GM18498 (cell line): Measurements from ENCODE around the gene SRGAP3.

Experiments used
- ATAC-seq: cut with Tn5 transposase; IDR thresholded peaks from one replicate; pipeline ENCODE4 v1.9.1; 2021; ENCODE audit warnings: mild to moderate bottlenecking, moderate library complexity; ENCODE audit not compliant: unreplicated experiment

Gene SRGAP3

DNA sequence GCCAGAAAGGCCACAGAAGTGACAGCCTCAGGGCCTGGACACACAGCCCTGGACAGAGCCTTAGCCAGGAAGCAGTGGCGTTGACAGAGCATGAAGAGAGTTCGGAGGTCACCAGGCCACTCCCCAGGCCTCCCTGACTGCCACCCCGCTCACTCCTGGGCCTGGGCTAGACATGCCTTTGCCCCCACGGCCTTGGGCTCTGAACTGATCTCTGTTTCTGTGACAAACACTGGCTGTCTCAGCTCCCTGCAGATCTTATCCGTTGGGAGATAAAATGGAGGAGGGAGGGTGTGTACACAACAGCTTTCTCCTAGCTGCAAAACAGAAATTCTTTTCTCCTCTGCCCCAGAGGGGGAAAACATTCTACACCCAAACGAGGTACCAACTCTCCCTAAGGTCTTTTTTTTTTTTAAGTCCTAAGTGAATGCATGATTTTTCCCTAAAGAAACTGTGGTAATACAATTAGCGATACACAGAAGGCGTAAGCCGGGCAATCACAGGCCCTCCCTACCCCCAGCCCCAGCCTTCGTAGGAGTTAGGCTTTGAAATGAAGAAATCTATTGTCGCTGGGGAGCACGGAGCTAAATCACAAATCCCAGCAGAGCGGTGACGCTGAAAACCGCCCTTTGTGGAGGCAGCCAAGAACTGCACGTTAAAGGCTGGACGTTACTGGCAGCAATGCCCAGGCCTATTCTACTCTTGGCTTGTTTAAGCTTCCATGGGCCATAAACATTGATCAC lies 45.0 kb downstream of the SRGAP3 start:
- no peak for ATAC-seq

DNA sequence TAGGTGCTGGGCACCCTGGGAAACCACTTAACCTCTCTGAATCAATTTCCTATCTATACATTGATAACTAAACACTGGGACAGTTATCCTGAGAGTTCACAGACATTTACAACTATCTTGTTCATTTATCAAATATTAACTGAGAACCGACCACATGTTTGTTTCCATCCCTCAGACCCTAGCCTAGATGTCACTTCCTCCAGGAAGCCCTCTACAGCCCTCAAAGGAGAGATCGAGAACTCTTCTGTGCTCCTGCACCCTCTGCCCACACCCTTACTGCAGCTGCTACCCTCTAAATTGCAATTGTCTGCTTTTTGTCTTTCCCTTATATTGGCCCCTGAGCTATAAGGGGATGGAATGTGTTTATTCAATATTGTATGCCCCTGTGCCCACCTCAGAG lies 46.1 kb downstream of the SRGAP3 start:
- no peak for ATAC-seq

- ATAC-seq: no peak
Observed at GRCh38 chr3:9202546-9202945, 46.9 kb downstream of the SRGAP3 start.

- no peak for ATAC-seq
Observed at GRCh38 chr3:9201955-9202354, 47.5 kb downstream of the SRGAP3 start.

DNA sequence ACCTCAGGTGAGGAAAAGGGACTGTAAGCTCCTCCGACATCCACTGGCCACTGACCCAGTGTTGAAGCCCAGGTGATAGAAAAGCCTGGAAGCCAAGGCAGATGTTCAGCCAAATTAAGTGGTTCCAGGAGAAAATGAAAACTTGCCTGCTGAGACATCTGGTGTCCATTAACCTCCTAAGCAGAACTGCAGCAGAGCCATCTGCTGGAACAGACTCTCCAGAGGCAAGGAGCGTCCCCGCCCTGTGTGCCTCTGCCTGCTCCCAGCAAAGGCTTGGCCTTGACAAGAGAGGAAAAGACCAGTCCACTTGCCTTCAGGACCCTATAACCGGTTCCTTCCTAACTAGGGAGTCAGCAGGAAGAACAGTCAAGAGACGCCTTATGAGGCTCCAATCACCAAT lies 48.2 kb downstream of the SRGAP3 start:
- no peak for ATAC-seq

GRCh38 chr3:9199775-9200174 lies 49.7 kb downstream of the SRGAP3 start:
- no peak for ATAC-seq

GRCh38 chr3:9198899-9199335 lies 50.5 kb downstream of the SRGAP3 start:
- no peak for ATAC-seq

GRCh38 chr3:9198261-9198660 lies 51.2 kb downstream of the SRGAP3 start:
- ATAC-seq: no peak

DNA sequence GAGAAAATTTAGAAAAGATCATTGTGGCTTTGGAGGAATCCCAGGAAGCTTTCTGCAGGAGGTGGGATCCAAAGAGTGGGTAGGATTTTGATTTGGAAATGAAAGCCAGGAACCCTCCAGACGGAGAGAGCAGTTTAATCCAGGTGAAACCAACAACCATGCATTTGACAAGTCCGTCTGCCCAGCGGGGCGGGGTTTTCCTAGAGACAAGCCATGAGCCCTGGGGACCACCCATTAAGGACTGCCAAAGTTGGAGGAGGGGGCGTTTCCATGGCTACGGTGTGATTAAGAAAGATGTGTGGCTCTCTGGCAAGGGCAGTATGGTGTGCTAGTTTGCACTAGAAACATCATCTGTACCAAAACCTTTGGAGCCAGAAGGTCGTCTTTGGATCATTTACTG lies 53.4 kb downstream of the SRGAP3 start:
- no peak for ATAC-seq

DNA sequence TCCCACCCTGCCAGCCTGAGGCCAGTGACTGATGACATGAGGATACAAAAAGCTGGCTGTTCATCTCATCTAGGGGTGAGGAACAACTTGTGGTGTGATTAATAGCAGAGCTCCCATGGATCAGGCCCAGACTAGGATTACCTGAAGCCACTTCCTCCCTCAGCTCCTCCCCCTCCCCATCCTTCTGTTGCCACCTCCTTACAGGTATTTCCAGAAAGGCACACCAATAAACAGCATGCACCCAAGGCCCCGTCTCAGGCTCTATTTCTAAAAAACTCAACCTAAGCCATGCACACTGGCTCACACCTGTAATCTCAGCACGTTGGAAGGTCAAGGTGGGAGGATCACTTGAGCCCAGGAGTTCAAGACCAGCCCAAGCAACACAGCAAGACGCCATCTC lies 54.1 kb downstream of the SRGAP3 start:
- ATAC-seq: no peak

- ATAC-seq: no peak
Observed at GRCh38 chr3:9194509-9195184, 54.8 kb downstream of the SRGAP3 start.

DNA sequence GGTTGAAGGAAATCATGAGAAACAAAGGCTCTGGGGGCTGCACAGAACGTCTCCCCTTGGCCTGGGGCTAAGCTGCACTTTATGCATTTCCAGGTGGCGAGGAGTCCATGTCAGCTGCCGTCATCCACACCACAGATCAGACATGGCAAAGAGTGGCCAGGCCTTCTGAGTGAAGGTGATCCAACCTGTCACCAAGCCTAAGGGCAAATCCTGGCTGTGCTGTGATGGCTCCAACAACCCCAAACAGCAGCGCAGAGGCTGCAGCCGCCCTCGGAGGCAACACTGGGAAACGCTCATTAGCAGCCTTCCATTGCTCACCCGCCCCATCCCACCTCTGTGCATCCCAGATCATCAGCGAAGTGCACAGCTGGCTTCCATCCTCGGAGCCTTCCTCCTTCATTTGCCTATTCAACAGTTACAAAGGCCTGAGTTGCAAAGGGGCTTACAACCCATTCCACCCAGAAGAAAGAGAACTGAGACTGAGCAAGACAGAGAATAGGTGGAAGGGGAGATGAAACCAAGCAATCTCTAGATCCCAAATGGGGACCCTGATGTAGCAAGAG lies 55.7 kb downstream of the SRGAP3 start:
- ATAC-seq: no peak

- ATAC-seq: no peak
Observed at GRCh38 chr3:9193211-9193610, 56.2 kb downstream of the SRGAP3 start.

- ATAC-seq: no peak
Observed at GRCh38 chr3:9192248-9193025, 57.0 kb downstream of the SRGAP3 start.

DNA sequence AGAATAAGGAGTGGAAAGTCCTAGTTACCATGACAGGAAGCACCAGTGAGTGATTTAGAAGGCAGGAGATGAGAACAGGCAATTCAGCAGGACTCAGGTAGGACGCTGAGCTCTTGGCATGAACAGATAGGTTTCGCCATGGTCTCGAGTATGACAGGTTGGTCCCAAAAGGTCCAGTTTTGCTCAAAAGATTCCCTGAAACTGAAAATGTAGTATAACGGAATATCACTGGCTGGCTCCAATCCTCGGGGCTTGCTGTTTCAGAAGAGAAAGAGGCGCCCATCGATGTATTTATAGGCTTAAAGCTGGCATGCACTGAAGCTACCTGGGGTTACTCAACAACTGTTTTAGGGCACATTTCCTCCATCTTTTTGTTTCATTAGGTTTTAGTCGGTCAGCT lies 59.2 kb downstream of the SRGAP3 start:
- ATAC-seq: no peak

DNA sequence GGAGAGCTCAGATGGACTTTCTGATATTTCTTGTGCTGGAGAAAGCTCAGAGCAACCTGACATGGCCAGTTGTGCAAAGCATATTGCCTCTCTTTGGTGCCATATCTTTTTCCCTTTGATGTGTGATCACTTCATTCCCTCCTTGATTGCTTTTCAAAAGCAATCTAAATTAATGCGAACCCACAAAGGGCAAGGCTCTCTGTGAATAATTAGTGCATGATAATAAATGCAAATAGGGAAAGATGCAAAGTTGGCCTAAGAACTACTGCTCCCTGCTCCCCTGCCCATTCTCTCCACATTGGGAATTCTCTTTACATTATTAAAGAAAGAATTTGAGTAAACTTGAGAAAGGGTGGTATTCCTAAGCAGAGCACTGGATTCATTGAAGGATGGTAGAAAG lies 60.9 kb downstream of the SRGAP3 start:
- no peak for ATAC-seq

DNA sequence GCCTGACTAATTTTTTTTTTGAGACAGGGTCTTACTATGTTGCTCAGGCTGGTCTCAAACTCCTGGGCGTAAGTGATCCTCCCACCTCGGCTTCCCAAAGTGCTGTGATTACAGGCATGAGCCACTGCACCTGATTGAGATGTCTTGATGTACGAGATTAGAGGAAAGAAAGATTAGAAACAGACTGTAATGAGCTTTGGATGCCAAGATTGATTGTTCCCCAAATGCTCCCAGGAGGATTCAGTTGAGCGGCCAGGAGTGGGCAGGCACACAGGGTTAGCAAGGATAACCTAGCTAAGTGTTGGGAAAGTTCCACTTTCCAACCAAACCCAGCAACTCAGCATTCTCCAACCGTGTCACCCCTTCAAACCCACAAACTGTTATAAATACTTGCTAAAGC lies 63.7 kb downstream of the SRGAP3 start:
- ATAC-seq: no peak

DNA sequence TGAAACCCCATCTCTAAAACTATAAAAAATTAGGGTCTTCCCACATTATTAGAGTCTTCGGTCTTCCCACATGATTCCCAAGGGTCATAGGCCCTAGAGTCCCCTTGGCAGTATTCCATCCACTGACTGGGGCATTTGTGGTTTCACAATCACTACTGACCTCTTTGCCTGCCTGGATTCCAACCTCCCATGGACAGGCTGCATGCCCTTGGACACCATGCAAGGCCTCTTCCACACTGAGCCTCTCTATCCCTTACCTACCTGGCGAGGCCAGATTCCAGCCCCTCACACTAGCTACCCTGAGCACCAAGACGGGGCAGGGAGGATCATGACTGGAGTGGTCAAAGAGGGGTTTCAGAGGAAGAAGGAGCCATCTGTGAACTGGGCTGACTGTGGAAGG lies 64.4 kb downstream of the SRGAP3 start:
- no peak for ATAC-seq

DNA sequence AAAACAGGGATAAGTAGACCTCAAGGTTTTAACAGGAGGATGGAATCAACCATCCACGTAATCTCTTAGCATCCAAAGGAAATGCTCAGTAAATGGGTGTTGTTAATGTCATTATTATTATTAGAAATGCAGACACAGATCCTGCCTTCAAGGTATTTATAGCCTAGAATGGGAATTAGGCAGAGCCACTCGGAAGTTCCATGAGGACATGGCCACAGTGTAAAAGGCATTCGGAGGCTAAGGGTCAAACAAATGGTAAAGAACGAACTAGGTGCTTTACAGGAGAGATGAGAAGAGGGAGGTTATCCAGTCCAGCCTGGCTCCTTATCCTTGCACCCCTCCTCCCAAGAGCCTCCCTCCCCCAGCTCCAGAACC lies 65.0 kb downstream of the SRGAP3 start:
- no peak for ATAC-seq

DNA sequence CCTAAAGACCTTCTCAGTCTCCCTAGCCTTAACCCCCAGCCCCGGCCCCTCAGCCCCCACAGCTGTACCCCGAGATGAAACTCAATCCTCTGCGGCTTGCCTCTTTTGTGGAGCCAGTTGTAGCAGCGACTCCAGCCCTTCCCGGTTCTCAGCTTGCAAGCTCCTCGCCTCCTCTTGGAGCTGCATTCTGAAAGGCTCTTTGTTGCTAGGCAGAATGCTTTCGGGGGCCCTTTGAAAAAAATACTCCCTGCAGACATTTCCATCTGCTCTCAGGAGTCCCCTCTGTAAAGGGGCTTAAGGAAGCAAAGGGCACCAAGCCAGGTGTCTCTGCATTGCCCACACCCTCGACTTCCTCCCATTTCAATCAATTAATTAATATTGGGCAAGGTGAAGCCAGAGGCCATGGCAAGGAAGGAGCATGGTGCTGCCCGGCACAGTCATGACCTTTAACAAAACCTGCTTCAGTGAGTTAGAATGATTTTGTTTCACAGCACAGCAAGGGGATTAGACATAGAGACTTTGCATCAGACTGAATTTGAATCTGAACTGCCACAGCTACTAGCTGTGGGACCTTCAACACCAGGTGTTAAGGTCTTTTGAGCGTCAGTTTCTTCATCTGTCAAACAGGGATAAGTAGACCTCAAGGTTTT lies 65.5 kb downstream of the SRGAP3 start:
- no peak for ATAC-seq

DNA sequence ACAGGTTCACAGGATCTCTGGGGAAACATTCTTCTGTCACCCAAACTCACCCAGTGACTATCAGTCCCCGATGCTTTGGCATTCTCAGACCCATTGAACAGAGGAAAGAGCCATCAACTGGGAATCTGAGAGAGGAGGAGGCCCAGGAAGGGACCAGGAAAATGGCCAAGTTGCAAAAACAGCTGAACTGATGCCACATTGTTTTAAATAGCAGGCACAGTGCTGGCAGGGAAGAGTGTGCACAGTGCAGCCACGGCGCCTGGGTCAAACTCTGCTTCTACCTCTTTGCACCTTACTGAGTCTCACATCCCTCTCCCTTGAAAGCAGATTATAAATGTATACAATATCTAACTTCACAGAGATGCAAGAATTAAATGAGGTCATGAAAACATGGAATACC lies 66.4 kb downstream of the SRGAP3 start:
- ATAC-seq: no peak
